HepG2 (cell line): ENCODE data around the gene OAS3. TPM values are rescaled to one million over a fixed set of nuclear protein-coding genes. Genes with fewer than 3 reads are reported as not detected.

Experiments used
- ATAC-seq: fragments of 200-7000 bp; cut with Tn5 transposase; 3 replicates; pipeline ENCODE4 v1.9.1; 2020; ENCODE audit warnings: mild to moderate bottlenecking, moderate library complexity
- BruUV-seq: library from RNA; stranded (reverse); fragments of 400-500 nt; replicated peaks from 2 replicates; lab custom pipeline; 2021; lab: Mats Ljungman, UMichigan
- CTCF ChIA-PET: fragments of 300-600 bp; formaldehyde crosslinking; extraction: SDS; loops from one replicate; lab custom pipeline; 2021; ENCODE audit warnings: low total read pairs, inconsistent platforms, low intra/inter-chr PET ratio; lab: Yijun Ruan, JAX
- POLR2A ChIA-PET: fragments of 350-600 bp; sonication (Branson Sonifier 250); formaldehyde crosslinking; loops from one replicate; lab custom pipeline; 2020; ENCODE audit warnings: antibody characterized with exemption, inconsistent platforms; lab: Yijun Ruan, JAX
- DNase-seq: peaks from one replicate; pipeline ENCODE4 v3.0.0-alpha.2; 2015; ENCODE audit warnings: low spot score
- FAIRE-seq: peaks from 3 replicates; lab custom pipeline; 2011; peaks lifted over from hg19 to GRCh38; lab: Jason Lieb, UNC
- H2AFZ ChIP-seq: one replicate; pipeline ENCODE4 v1.6.1; 2011; ENCODE audit warnings: low read length, inconsistent platforms
- H3K27ac ChIP-seq: fragments of 300-600 bp; 3 replicates; pipeline ENCODE4 v1.8.0; 2011; ENCODE audit warnings: mixed run types, mild to moderate bottlenecking, mixed read lengths, low read length, inconsistent platforms; ENCODE audit not compliant: insufficient read depth; ENCODE audit errors: extremely low read length
- H3K27me3 ChIP-seq, 2 experiments: fragments of 200-600 bp in 1 of 2; 2 replicates in 1 of 2; 3 replicates in 1 of 2; pipeline versions ENCODE4 v1.6.0 to v1.8.0; 2011; ENCODE audit warnings: low read length in 2 of 2, mild to moderate bottlenecking in 2 of 2, moderate library complexity in 2 of 2, inconsistent platforms in 1 of 2; ENCODE audit not compliant: insufficient read depth in 2 of 2, control insufficient read depth in 1 of 2
- H3K36me3 ChIP-seq, 2 experiments: fragments of 200-600 bp in 1 of 2; replicated peaks in 1 of 2; 2 replicates in 1 of 2; 3 replicates in 1 of 2; pipeline versions ENCODE4 v1.5.1 to v1.8.0; 2011; ENCODE audit warnings: low read length in 2 of 2, inconsistent platforms in 1 of 2; ENCODE audit not compliant: insufficient read depth in 2 of 2, control insufficient read depth in 1 of 2
- H3K4me1 ChIP-seq: 2 replicates; pipeline ENCODE4 v1.5.1; 2012; ENCODE audit warnings: low read length, inconsistent platforms; ENCODE audit not compliant: insufficient read depth
- H3K4me2 ChIP-seq: 2 replicates; pipeline ENCODE4 v1.6.0; 2011; ENCODE audit warnings: low read depth, low read length, inconsistent platforms
- H3K4me3 ChIP-seq, 3 experiments: fragments of 200-600 bp in 1 of 3; sonication (generic), shearing (Covaris generic) in 1 of 3; replicated peaks in 1 of 3; 2 replicates each; pipeline ENCODE4 v1.5.1; 2011 to 2016; ENCODE audit warnings: low read length in 3 of 3, inconsistent platforms in 2 of 3, low read depth in 2 of 3, mild to moderate bottlenecking in 2 of 3, control low read depth in 1 of 3, mixed read lengths in 1 of 3; ENCODE audit not compliant: insufficient read depth in 1 of 3
- H3K79me2 ChIP-seq: one replicate; pipeline ENCODE4 v1.6.1; 2011; ENCODE audit warnings: low read length, inconsistent platforms; ENCODE audit not compliant: insufficient read depth
- H3K9ac ChIP-seq: 2 replicates; pipeline ENCODE4 v1.6.0; 2011; ENCODE audit warnings: mild to moderate bottlenecking, low read depth, low read length, inconsistent platforms; ENCODE audit not compliant: insufficient read depth
- H3K9me3 ChIP-seq: 2 replicates; pipeline ENCODE4 v1.5.1; 2012; ENCODE audit warnings: mild to moderate bottlenecking, low read length
- H4K20me1 ChIP-seq: 2 replicates; pipeline ENCODE4 v1.6.0; 2011; ENCODE audit warnings: inconsistent platforms, mild to moderate bottlenecking, low read length, moderate library complexity; ENCODE audit not compliant: insufficient read depth
- FOXP1 ChIP-seq, 2 experiments: fragments of 450-650 bp in 1 of 2; IDR thresholded peaks; 2 replicates each; pipeline ENCODE4 v1.6.1; 2017 to 2018; ENCODE audit warnings: antibody characterized with exemption in 1 of 2
- ZBTB7B ChIP-seq: sonication (generic); formaldehyde crosslinking; IDR thresholded peaks from 2 replicates; pipeline ENCODE4 v1.4.0; 2020; ENCODE audit warnings: missing genetic modification reagents
- ZNF746 ChIP-seq: sonication (generic); formaldehyde crosslinking; IDR thresholded peaks from 2 replicates; pipeline ENCODE4 v1.8.0; 2022; ENCODE audit warnings: mild to moderate bottlenecking, missing genetic modification reagents
- ZSCAN12 ChIP-seq: sonication (generic); formaldehyde crosslinking; IDR thresholded peaks from 2 replicates; pipeline ENCODE4 v1.9.0; 2021; ENCODE audit warnings: mild to moderate bottlenecking, missing genetic modification reagents
- WGBS: methylation state at CpG from one replicate; pipeline ENCODE4 v1.1.6; 2017; ENCODE audit warnings: low lambda C conversion rate; 5-methylcytosine and 5-hydroxymethylcytosine counted together
- in situ Hi-C: cut with HindIII; loops from 2 replicates; pipeline ENCODE4 v1.10.0; 2017; ENCODE audit warnings: low pct_unique_long_range_greater_than_20kb; ENCODE audit not compliant: extremely low pct_ligation_motif_present
- intact Hi-C: fragments of 100-400 bp; cut with micrococcal nuclease; formaldehyde crosslinking; loops from one replicate; pipeline ENCODE4 v1.10.0; 2022; ENCODE audit not compliant: unreplicated experiment
- polyA plus RNA-seq, 8 experiments: library from polyadenylated mRNA; depleted of rRNA in 3 of 8; stranded (reverse) in 7 of 8; unstranded in 1 of 8; fragments of >200 nt; fragmentation: Illumina TruSeq in 4 of 8; extraction: Trizol in 4 of 8; gene quantifications; 2 replicates each; pipeline versions ENCODE4 v1.2.1 to v1.2.3, GENCODE V29; 2011 to 2016; ENCODE audit warnings: low read depth in 4 of 8, missing spikeins in 1 of 8, mixed read lengths in 1 of 8; ENCODE audit not compliant: insufficient read depth in 1 of 8
- total RNA-seq, 5 experiments: library from RNA; depleted of rRNA; stranded (reverse); fragments of >200 nt; fragmentation: Illumina TruSeq; extraction: Trizol; gene quantifications; 2 replicates each; pipeline ENCODE4 v1.2.3, GENCODE V29; 2016; ENCODE audit warnings: low read depth in 1 of 5
- TF ChIP-seq, protein P1 (sequence below): IDR thresholded peaks from 2 replicates; pipeline ENCODE4 v1.6.1; 2016; ENCODE audit warnings: low read depth, control low read depth
- TF ChIP-seq, protein P2 (sequence below): sonication (generic); formaldehyde crosslinking; IDR thresholded peaks from 2 replicates; pipeline ENCODE4 v1.4.0; 2020; ENCODE audit warnings: missing genetic modification reagents
- TF ChIP-seq, protein P3 (sequence below): sonication (generic); formaldehyde crosslinking; IDR thresholded peaks from 2 replicates; pipeline ENCODE4 v1.4.0; 2020; ENCODE audit warnings: mild to moderate bottlenecking, missing genetic modification reagents

Gene OAS3
- total and polyA plus RNA-seq, 2 of the 13 experiments (the other 11 are each of a cell fraction or from before 2014, with no cell fraction given): 4.8 to 10.5 TPM

DNA sequence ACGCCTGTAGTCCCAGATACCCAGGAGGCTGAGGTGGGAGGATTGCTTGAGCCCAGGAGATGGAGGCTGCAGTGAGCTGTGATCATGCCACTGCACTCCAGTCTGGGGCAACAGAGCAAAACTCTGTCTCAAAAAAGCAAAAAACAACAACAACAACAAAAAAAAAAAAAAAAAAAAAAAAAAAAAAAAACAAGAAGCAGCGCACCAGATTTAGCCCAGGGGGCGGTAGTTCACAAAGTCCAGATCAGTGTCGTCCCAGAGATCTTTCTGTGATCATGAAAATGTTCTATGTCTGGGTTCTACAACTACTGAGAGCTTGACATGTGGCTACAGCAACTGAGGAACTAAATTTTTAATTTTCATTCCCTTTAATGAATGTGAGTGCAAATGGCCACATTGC lies 67.5 kb downstream of the OAS3 start:
- BruUV-seq: no TSS peak
- in situ Hi-C loops: no loop called here
- TF ChIP-seq ZSCAN12 (CRISPR knock-in tag) (no peak), FOXP1 (IDR thresholded peaks at IDR 0.05) (peak; percentile 78), FOXP1 (CRISPR knock-in tag; IDR thresholded peaks at IDR 0.05) (no peak)
- TF ChIP-seq, protein P1, sequence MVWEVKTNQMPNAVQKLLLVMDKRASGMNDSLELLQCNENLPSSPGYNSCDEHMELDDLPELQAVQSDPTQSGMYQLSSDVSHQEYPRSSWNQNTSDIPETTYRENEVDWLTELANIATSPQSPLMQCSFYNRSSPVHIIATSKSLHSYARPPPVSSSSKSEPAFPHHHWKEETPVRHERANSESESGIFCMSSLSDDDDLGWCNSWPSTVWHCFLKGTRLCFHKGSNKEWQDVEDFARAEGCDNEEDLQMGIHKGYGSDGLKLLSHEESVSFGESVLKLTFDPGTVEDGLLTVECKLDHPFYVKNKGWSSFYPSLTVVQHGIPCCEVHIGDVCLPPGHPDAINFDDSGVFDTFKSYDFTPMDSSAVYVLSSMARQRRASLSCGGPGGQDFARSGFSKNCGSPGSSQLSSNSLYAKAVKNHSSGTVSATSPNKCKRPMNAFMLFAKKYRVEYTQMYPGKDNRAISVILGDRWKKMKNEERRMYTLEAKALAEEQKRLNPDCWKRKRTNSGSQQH: no peak
- no peak for FAIRE-seq
- no peaks in the 10 kb centered on the region for H3K9me3 ChIP-seq
- H3K27me3 ChIP-seq: peaks cover 2 to 30% of the 10 kb centered on the region in 2 experiments; a peak in 2 of 5 replicates
- no peaks in the 10 kb centered on the region for H3K79me2 ChIP-seq
- no peak overlapping the region for H2AFZ ChIP-seq
- no peak overlapping the region for H3K4me2 ChIP-seq
- CTCF ChIA-PET: no interaction called here
- no peaks in the 10 kb centered on the region for H3K36me3 ChIP-seq
- WGBS: 66% methylated on average over 4 of the region's 4 CpGs
- no peak for DNase-seq
- no peak for ATAC-seq
- H3K9ac ChIP-seq: no peak overlapping the region
- no peaks in the 10 kb centered on the region for H4K20me1 ChIP-seq
- POLR2A ChIA-PET: no interaction called here
- peaks cover 12% of the 10 kb centered on the region for H3K4me1 ChIP-seq
- H3K4me3 ChIP-seq: no peak overlapping the region
- H3K27ac ChIP-seq: no peak overlapping the region
- intact Hi-C loops: no loop called here

DNA sequence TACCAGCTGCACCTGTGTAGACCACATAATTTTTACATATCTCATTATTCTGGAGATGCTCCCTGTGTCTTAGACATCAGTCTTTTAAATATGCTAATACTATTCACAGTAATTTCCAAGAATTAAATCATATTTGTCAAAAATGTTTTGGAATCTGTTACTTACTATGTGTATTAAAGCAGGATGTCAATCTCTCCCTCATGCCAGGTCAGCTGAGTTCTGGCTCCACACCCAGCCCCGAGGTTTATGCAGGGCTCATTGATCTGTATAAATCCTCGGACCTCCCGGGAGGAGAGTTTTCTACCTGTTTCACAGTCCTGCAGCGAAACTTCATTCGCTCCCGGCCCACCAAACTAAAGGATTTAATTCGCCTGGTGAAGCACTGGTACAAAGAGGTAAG lies 67.9 kb downstream of the OAS3 start:
- no peak for FAIRE-seq
- in situ Hi-C loops: no loop called here
- CTCF ChIA-PET: no interaction called here
- TF ChIP-seq ZNF746 (no peak), ZBTB7B (CRISPR knock-in tag) (no peak)
- TF ChIP-seq, protein P2, sequence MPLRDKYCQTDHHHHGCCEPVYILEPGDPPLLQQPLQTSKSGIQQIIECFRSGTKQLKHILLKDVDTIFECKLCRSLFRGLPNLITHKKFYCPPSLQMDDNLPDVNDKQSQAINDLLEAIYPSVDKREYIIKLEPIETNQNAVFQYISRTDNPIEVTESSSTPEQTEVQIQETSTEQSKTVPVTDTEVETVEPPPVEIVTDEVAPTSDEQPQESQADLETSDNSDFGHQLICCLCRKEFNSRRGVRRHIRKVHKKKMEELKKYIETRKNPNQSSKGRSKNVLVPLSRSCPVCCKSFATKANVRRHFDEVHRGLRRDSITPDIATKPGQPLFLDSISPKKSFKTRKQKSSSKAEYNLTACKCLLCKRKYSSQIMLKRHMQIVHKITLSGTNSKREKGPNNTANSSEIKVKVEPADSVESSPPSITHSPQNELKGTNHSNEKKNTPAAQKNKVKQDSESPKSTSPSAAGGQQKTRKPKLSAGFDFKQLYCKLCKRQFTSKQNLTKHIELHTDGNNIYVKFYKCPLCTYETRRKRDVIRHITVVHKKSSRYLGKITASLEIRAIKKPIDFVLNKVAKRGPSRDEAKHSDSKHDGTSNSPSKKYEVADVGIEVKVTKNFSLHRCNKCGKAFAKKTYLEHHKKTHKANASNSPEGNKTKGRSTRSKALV (CRISPR knock-in tag): no peak
- TF ChIP-seq, protein P3, sequence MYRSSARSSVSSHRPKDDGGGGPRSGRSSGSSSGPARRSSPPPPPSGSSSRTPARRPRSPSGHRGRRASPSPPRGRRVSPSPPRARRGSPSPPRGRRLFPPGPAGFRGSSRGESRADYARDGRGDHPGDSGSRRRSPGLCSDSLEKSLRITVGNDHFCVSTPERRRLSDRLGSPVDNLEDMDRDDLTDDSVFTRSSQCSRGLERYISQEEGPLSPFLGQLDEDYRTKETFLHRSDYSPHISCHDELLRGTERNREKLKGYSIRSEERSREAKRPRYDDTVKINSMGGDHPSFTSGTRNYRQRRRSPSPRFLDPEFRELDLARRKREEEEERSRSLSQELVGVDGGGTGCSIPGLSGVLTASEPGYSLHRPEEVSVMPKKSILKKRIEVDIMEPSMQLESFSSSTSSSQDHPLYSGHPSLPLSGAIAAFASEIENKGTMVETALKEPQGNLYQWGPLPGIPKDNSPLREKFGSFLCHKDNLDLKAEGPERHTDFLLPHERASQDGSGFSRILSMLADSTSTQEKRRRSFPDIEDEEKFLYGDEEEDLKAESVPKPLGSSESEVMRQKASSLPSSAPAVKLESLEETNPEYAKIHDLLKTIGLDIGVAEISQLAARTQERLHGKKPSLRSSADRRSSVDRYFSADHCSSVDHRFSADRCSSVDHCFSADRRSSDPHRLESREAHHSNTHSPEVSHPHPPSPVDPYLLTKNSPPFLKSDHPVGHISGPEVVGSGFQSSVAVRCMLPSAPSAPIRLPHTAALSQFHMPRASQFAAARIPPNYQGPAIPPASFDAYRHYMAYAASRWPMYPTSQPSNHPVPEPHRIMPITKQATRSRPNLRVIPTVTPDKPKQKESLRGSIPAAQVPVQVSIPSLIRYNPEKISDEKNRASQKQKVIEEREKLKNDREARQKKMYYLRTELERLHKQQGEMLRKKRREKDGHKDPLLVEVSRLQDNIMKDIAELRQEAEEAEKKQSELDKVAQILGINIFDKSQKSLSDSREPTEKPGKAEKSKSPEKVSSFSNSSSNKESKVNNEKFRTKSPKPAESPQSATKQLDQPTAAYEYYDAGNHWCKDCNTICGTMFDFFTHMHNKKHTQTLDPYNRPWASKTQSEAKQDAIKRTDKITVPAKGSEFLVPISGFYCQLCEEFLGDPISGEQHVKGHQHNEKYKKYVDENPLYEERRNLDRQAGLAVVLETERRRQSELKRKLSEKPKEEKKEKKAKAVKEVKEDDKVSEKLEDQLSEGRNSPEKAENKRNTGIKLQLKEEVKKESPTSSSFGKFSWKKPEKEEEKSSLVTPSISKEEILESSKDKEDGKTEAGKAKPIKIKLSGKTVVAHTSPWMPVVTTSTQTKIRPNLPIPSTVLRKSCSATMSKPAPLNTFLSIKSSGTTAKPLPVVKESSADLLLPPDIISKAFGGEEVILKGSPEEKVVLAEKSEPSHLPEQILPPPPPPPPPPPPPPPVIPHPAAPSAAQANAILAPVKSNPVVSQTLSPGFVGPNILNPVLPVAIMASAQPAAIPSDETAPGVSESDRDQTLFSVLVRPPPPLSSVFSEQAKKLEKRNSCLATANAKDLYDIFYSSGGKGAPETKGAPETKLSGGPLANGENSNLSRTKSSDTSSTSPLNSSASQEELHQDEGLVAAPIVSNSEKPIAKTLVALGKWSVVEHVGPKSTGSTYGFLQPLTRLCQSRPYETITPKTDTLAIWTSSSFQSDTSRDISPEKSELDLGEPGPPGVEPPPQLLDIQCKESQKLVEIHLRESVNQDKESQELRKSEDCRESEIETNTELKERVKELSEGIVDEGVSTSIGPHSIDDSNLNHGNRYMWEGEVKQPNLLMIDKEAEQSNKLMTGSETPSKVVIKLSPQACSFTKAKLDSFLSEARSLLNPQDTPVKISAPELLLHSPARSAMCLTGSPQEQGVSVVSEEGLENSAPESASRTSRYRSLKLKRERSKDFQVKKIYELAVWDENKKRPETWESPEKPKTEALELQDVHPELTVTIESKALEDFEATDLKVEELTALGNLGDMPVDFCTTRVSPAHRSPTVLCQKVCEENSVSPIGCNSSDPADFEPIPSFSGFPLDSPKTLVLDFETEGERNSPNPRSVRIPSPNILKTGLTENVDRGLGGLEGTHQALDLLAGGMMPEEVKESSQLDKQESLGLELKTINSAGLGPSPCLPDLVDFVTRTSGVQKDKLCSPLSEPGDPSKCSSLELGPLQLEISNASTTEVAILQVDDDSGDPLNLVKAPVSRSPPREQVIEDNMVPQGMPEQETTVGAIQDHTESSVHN (CRISPR knock-in tag): no peak

More for the DNA sequence above, 67.9 kb downstream of the OAS3 start:
- BruUV-seq: no TSS peak
- no peaks in the 10 kb centered on the region for H3K36me3 ChIP-seq
- H4K20me1 ChIP-seq: no peaks in the 10 kb centered on the region
- H3K4me3 ChIP-seq: no peak overlapping the region
- POLR2A ChIA-PET: no interaction called here
- WGBS: 51% methylated on average over 7 of the region's 7 CpGs
- ATAC-seq: no peak
- no peak overlapping the region for H3K9ac ChIP-seq
- H3K4me2 ChIP-seq: no peak overlapping the region
- peaks cover 12% of the 10 kb centered on the region for H3K4me1 ChIP-seq
- intact Hi-C loops: no loop called here
- peaks cover 2 to 30% of the 10 kb centered on the region in 2 experiments; a peak in 2 of 5 replicates for H3K27me3 ChIP-seq
- H2AFZ ChIP-seq: no peak overlapping the region
- H3K27ac ChIP-seq: no peak overlapping the region
- DNase-seq: no peak
- no peaks in the 10 kb centered on the region for H3K9me3 ChIP-seq
- H3K79me2 ChIP-seq: no peaks in the 10 kb centered on the region
